GM18508 (cell line): ENCODE results near the gene DROSHA.
"Not testable (repeated sequence)": the region's sequence is repeated elsewhere in the genome, so short reads cannot be mapped to it uniquely, and the experiment has no call there.

Experiments
- ATAC-seq: cut with Tn5 transposase; IDR thresholded peaks from one replicate; pipeline ENCODE4 v1.9.1; 2021; ENCODE audit warnings: moderate number of reproducible peaks; ENCODE audit not compliant: insufficient read depth, unreplicated experiment

Gene DROSHA

GRCh38 chr5:31531888-31532547 lies at the start of gene DROSHA, which contains the start of gene C5orf22:
TSS of gene DROSHA (minus strand) at chr5:31532093. CDS start at chr5:31529059, 3,034 bp downstream.
TSS of gene C5orf22 (plus strand) at chr5:31532301. CDS start at chr5:31532393, 92 bp downstream.
- peak; percentile 85 for ATAC-seq

GRCh38 chr5:31579558-31579957 lies 47.7 kb upstream of the DROSHA start:
- ATAC-seq: no peak

GRCh38 chr5:31577438-31577837 lies 45.5 kb upstream of the DROSHA start:
- no peak for ATAC-seq

- no peak for ATAC-seq
Observed at GRCh38 chr5:31574772-31575171, 42.9 kb upstream of the DROSHA start.

GRCh38 chr5:31573494-31574142 lies 41.7 kb upstream of the DROSHA start:
- ATAC-seq: no peak

- ATAC-seq: no peak
Observed at GRCh38 chr5:31569068-31569467, 37.2 kb upstream of the DROSHA start.

GRCh38 chr5:31568302-31568835 lies 36.5 kb upstream of the DROSHA start:
- ATAC-seq: no peak

- ATAC-seq: not testable (repeated sequence)
Observed at GRCh38 chr5:31566362-31566761, 34.5 kb upstream of the DROSHA start.

- no peak for ATAC-seq
Observed at GRCh38 chr5:31563216-31563615, 31.3 kb upstream of the DROSHA start.

GRCh38 chr5:31561946-31562345 lies 30.1 kb upstream of the DROSHA start:
- no peak for ATAC-seq

- ATAC-seq: no peak
Observed at GRCh38 chr5:31559942-31560341, 28.0 kb upstream of the DROSHA start.

GRCh38 chr5:31556461-31556860 lies 24.6 kb upstream of the DROSHA start:
- ATAC-seq: no peak

- no peak for ATAC-seq
Observed at GRCh38 chr5:31554552-31554951, 22.7 kb upstream of the DROSHA start.

GRCh38 chr5:31553863-31554262 lies 22.0 kb upstream of the DROSHA start:
- ATAC-seq: no peak

- ATAC-seq: no peak
Observed at GRCh38 chr5:31551878-31552277, 20.0 kb upstream of the DROSHA start.

GRCh38 chr5:31549114-31549513 lies 17.2 kb upstream of the DROSHA start:
- not testable (repeated sequence) for ATAC-seq

- no peak for ATAC-seq
Observed at GRCh38 chr5:31537851-31538250, 6.0 kb upstream of the DROSHA start.

GRCh38 chr5:31537349-31537748 lies 5.5 kb upstream of the DROSHA start:
- no peak for ATAC-seq

- ATAC-seq: no peak
Observed at GRCh38 chr5:31536873-31537272, 5.0 kb upstream of the DROSHA start.

GRCh38 chr5:31534527-31535046 lies 2.7 kb upstream of the DROSHA start:
- no peak for ATAC-seq

GRCh38 chr5:31531543-31531887 lies 378 bp downstream of the DROSHA start:
- ATAC-seq: peak; percentile 13
